HepG2 (cell line): ENCODE data around the gene MYL11. TPM values are rescaled to one million over a fixed set of nuclear protein-coding genes. Genes with fewer than 3 reads are reported as not detected.

ENCODE experiments used
- E2F2 ChIP-seq: sonication (generic); formaldehyde crosslinking; IDR thresholded peaks from 2 replicates; pipeline ENCODE4 v1.4.0; 2020; ENCODE audit warnings: missing genetic modification reagents, borderline replicate concordance
- HNF4G ChIP-seq, 2 experiments: sonication (generic) in 1 of 2; formaldehyde crosslinking in 1 of 2; IDR thresholded peaks; 2 replicates each; pipeline versions ENCODE4 v1.4.0 to v1.6.1; 2011 to 2020; ENCODE audit warnings: borderline replicate concordance in 2 of 2, low read depth in 2 of 2, mild to moderate bottlenecking in 2 of 2, low read length in 1 of 2, missing genetic modification reagents in 1 of 2, moderate library complexity in 1 of 2
- KAT8 ChIP-seq: IDR thresholded peaks from 2 replicates; pipeline ENCODE4 v1.6.1; 2016; ENCODE audit warnings: missing genetic modification reagents, missing compliant biosample characterization
- MEF2D ChIP-seq: sonication (generic); formaldehyde crosslinking; IDR thresholded peaks from 2 replicates; pipeline ENCODE4 v1.5.1; 2020; ENCODE audit warnings: mild to moderate bottlenecking, missing genetic modification reagents
- NFKB2 ChIP-seq: sonication (generic); formaldehyde crosslinking; IDR thresholded peaks from 2 replicates; pipeline ENCODE4 v1.4.0; 2020; ENCODE audit warnings: missing genetic modification reagents, borderline replicate concordance
- PAX8 ChIP-seq: sonication (generic); formaldehyde crosslinking; IDR thresholded peaks from 2 replicates; pipeline ENCODE4 v1.8.0; 2022; ENCODE audit warnings: mild to moderate bottlenecking, missing genetic modification reagents, borderline replicate concordance
- RARA ChIP-seq: IDR thresholded peaks from 2 replicates; pipeline ENCODE4 v1.6.1; 2016; ENCODE audit warnings: missing genetic modification reagents, missing compliant biosample characterization
- REPIN1 ChIP-seq: sonication (generic); formaldehyde crosslinking; IDR thresholded peaks from 2 replicates; pipeline ENCODE4 v1.8.0; 2022; ENCODE audit warnings: missing genetic modification reagents, low read depth, mild to moderate bottlenecking, borderline replicate concordance
- SMAD1 ChIP-seq: sonication (generic); formaldehyde crosslinking; IDR thresholded peaks from 2 replicates; pipeline ENCODE4 v1.4.0; 2020; ENCODE audit warnings: missing genetic modification reagents, low read depth, mild to moderate bottlenecking, borderline replicate concordance
- XRCC5 ChIP-seq: fragments of 200-400 bp; formaldehyde crosslinking; optimal IDR thresholded peaks from 2 replicates; pipeline ENCODE3; 2017; ENCODE audit warnings: mild to moderate bottlenecking, low read length
- ZNF274 ChIP-seq: sonication (generic); formaldehyde crosslinking; IDR thresholded peaks from 2 replicates; pipeline ENCODE4 v1.5.1; 2020; ENCODE audit warnings: mild to moderate bottlenecking, missing genetic modification reagents
- ZNF407 ChIP-seq: sonication (generic); formaldehyde crosslinking; IDR thresholded peaks from one replicate; pipeline ENCODE4 v1.5.1; 2020; ENCODE audit warnings: mild to moderate bottlenecking, missing genetic modification reagents; ENCODE audit errors: not compliant biosample characterization
- ZNF75D ChIP-seq: sonication (generic); formaldehyde crosslinking; IDR thresholded peaks from 2 replicates; pipeline ENCODE4 v1.8.1; 2023; ENCODE audit warnings: missing genetic modification reagents, mild to moderate bottlenecking, borderline replicate concordance
- polyA plus RNA-seq, 8 experiments: library from polyadenylated mRNA; depleted of rRNA in 3 of 8; stranded (reverse) in 7 of 8; unstranded in 1 of 8; fragments of >200 nt; fragmentation: Illumina TruSeq in 4 of 8; extraction: Trizol in 4 of 8; gene quantifications; 2 replicates each; pipeline versions ENCODE4 v1.2.1 to v1.2.3, GENCODE V29; 2011 to 2016; ENCODE audit warnings: low read depth in 4 of 8, missing spikeins in 1 of 8, mixed read lengths in 1 of 8; ENCODE audit not compliant: insufficient read depth in 1 of 8
- total RNA-seq, 5 experiments: library from RNA; depleted of rRNA; stranded (reverse); fragments of >200 nt; fragmentation: Illumina TruSeq; extraction: Trizol; gene quantifications; 2 replicates each; pipeline ENCODE4 v1.2.3, GENCODE V29; 2016; ENCODE audit warnings: low read depth in 1 of 5
- TF ChIP-seq, protein P1 (sequence below): sonication (generic); formaldehyde crosslinking; IDR thresholded peaks from 2 replicates; pipeline ENCODE4 v1.4.0; 2020; ENCODE audit warnings: missing genetic modification reagents, borderline replicate concordance

MYL11 gene
- total and polyA plus RNA-seq, 2 of the 13 experiments (the other 11 are each of a cell fraction or from before 2014, with no cell fraction given): not detected

- TF ChIP-seq, protein P1, sequence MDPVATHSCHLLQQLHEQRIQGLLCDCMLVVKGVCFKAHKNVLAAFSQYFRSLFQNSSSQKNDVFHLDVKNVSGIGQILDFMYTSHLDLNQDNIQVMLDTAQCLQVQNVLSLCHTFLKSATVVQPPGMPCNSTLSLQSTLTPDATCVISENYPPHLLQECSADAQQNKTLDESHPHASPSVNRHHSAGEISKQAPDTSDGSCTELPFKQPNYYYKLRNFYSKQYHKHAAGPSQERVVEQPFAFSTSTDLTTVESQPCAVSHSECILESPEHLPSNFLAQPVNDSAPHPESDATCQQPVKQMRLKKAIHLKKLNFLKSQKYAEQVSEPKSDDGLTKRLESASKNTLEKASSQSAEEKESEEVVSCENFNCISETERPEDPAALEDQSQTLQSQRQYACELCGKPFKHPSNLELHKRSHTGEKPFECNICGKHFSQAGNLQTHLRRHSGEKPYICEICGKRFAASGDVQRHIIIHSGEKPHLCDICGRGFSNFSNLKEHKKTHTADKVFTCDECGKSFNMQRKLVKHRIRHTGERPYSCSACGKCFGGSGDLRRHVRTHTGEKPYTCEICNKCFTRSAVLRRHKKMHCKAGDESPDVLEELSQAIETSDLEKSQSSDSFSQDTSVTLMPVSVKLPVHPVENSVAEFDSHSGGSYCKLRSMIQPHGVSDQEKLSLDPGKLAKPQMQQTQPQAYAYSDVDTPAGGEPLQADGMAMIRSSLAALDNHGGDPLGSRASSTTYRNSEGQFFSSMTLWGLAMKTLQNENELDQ: no peak
- TF ChIP-seq KAT8 (CRISPR knock-in tag): peak; percentile 79
- 0 out of 2 replicates have a peak, but pooled peaks have one; percentile 9 for TF ChIP-seq RARA (CRISPR knock-in tag)
- TF ChIP-seq HNF4G (IDR thresholded peaks at IDR 0.05; ENCODE audit: borderline replicate concordance, low read depth, low read length): peak; percentile 6; the same call in 1 of the 2 replicates
- TF ChIP-seq HNF4G (CRISPR knock-in tag; IDR thresholded peaks at IDR 0.05; ENCODE audit: borderline replicate concordance, low read depth): no peak
- peak; percentile 77 for TF ChIP-seq ZNF407 (CRISPR knock-in tag)
- no peak for TF ChIP-seq ZNF75D (CRISPR knock-in tag)
- peak; percentile 75; the same call in 1 of the 2 replicates for TF ChIP-seq MEF2D (CRISPR knock-in tag)
- no peak for TF ChIP-seq SMAD1 (CRISPR knock-in tag)
- TF ChIP-seq NFKB2: peak; percentile 78; the same call in 1 of the 2 replicates
- TF ChIP-seq REPIN1 (CRISPR knock-in tag): peak; percentile 78; the same call in 1 of the 2 replicates
- TF ChIP-seq XRCC5: peak; percentile 98
- TF ChIP-seq ZNF274 (CRISPR knock-in tag): no peak
- no peak for TF ChIP-seq PAX8
- no peak for TF ChIP-seq E2F2
These were observed 34.8 kb downstream of the MYL11 start (continued) for GRCh38 chr16:30409125-30410060.
